ENCODE data around the gene CDC45.

DNA sequence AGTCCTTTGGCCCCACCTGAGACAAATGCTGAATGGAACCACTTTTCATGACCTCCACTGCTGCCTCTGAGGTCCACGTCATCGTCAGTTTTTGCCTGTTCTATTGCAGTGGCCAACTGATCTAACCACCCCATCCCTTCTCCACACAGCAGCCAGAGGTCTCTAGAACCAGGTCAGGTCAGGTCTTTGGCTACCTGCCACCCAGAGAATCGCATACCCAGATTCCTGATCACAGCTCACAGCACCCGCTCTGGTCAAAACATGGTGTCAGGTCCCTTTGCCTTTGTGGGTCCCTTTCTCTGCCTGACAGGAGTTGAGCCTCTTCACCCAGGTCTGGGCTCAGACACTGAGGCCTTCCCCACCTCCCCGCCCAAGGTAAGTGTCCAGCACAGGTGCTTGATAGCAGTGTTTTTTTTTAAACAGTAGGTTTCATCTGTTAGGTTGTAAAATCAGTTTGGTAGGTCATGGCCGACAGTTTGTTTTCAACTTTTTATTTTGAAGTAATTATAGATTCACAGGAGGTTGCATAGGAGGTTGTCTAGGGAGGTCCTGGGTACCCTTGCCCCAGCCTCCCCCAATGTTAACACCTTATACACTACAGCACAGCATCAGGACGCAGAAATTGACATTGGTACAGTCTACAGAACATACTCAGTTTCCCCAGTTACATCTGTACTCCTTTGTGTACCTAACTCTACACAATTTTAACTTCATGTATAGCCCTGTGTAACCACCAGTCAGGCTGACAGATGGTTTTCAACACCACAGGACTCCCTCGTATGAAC, 39.1 kb upstream of the CDC45 start:
- TF ChIP-seq POLR2A (IDR thresholded peaks at IDR 0.05; ENCODE audit: extremely low read depth, insufficient read length) (no peak), CTCF (IDR thresholded peaks at IDR 0.05; ENCODE audit: low read depth, low read length) (no peak), MYC (IDR thresholded peaks at IDR 0.05; ENCODE audit: low read depth, low read length) (no peak), MAX (IDR thresholded peaks at IDR 0.05; ENCODE audit: low read depth, low read length) (no peak)

All from NB4 (cell line).